GM18520 (cell line): ENCODE measurements around the gene CCDC74A.
"Not testable (repeated sequence)": the region's sequence is repeated elsewhere in the genome, so short reads cannot be mapped to it uniquely, and the experiment has no call there.

ENCODE experiments used
- ATAC-seq: cut with Tn5 transposase; IDR thresholded peaks from one replicate; pipeline ENCODE4 v1.9.1; 2021; ENCODE audit not compliant: unreplicated experiment

Gene CCDC74A

DNA sequence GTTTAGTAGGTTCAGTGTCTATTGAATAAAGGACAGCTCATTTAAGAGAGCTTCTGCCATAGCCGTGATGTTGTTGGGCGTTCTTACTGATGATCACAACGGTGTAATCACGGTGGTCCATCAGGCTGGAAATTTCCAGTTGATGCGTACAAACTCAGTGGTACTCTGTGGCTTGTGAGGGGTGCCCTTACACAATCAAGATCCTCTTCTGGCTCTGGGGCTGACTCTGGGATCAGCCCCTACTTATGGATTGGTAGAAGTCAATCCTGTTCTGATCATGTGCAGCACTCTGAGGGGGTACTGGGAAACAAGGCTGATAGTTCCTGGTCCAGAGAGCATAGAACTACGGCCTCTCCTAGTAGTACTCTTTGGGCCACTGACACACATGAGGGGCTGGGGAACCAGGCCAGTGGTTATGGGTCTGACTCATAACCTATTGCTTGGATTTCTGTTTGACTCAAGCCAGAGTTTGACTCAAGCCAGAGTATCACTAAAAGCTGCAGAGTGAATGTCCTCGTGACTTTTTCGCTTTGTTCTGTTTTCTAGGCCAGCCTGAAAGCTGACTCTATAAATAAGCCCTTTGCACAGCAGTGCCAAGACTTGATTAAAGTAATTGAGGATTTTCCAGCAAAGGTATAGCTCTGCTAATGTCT, 29.2 kb upstream of the CCDC74A start:
- peak; percentile 91 for ATAC-seq

DNA sequence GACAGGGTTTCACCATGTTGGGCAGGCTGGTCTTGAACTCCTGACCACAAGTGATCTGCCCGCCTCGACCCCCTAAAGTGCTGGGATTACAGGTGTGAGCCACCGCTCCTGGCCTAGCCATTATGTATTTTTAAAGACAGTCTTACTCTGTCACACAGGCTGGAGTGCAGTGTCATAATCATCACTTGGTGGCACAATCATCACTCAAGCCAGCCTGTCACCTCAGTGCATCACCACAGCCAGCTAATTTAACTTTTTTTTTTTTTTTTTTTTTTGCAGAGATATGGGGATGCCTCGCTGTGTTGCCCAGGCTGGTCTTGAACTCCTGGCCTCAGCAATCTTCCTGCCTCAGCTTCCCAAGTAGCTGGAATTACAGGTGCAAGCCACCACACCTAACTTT, 24.1 kb upstream of the CCDC74A start:
- ATAC-seq: not testable (repeated sequence)

DNA sequence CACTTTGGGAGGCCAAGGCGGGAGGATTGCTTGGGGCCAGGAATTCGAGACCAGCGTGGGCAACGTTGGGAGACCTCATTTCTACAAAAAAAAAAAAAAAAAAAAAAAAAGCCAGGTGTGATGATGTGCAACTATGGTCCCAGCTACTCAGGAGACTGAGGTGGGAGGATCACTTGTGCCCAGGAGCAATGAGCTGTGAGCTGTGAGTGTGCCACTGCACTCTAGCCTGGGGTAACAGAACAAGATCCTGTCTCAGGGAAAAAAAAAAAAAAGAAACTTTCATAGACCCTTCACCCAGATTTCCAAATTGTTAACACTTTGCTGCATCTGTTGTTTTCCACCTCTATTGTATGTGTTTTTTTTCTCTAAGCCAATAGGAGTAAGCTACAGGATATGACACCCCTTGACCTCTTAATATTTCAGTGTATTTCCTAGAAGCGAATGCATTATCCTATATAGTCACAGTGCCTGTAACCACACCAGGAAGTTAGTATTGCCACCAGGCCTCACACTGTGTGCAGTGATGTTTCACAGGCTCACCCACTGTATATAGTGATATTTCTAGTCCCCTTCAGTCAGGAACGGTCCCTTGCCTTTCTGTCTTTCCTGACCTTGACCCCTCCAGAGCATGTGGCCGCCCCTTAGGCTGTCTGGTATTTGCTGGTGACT, 23.5 kb upstream of the CCDC74A start:
- ATAC-seq: not testable (repeated sequence)

DNA sequence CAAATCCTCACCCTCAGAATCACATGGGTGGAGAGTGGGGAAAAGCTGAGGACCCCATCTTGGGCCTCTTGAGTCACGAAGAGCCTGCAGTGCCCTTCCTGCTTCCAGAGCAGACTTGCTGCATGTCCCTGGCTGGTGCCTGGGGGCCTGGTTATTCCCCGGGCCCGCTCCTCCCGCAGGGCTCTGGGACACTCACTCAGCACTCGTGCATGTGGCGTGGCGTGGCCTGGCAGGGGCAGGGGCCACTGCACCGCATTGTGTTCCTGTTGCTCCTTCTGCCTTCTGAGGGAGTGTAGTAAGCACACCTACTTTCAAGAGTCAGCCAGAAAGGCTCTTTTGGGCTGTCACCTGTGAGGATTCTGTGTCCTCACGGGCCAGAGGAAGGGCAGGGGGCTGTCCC, 18.1 kb upstream of the CCDC74A start:
- no peak for ATAC-seq

DNA sequence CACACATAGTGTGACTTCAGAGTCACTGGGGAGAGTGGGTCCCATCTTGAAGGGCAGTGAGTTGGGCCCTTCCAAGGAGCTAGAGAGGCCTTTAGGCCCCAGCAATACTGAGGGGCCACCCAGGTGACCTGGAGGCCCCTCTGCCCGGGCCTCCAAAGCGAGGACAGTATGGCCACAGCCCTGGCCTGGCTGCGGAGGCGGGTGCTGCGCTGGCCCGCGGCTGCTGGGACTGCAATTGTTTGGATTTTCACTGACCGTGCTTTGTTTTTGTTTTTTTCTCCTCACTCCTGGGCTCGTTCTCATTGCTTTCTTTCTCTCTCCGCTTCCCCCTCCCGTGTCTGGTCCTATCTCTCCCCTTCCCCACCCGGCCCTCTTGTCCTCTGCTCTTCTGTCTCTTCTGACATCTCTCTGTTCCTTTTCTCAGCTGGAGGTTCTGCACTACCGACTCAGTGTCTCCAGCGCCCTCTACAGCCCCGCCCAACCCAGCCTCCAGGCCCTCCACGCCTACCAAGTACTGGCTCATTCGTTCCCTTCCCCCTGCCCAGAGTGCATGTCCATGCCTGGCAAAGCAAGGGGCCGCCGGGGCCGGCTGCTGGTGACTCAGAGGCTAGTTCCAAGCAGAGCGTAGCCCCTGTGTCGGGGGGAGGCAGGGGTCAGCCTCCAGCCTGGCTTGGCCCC, 16.3 kb upstream of the CCDC74A start:
- not testable (repeated sequence) for ATAC-seq

DNA sequence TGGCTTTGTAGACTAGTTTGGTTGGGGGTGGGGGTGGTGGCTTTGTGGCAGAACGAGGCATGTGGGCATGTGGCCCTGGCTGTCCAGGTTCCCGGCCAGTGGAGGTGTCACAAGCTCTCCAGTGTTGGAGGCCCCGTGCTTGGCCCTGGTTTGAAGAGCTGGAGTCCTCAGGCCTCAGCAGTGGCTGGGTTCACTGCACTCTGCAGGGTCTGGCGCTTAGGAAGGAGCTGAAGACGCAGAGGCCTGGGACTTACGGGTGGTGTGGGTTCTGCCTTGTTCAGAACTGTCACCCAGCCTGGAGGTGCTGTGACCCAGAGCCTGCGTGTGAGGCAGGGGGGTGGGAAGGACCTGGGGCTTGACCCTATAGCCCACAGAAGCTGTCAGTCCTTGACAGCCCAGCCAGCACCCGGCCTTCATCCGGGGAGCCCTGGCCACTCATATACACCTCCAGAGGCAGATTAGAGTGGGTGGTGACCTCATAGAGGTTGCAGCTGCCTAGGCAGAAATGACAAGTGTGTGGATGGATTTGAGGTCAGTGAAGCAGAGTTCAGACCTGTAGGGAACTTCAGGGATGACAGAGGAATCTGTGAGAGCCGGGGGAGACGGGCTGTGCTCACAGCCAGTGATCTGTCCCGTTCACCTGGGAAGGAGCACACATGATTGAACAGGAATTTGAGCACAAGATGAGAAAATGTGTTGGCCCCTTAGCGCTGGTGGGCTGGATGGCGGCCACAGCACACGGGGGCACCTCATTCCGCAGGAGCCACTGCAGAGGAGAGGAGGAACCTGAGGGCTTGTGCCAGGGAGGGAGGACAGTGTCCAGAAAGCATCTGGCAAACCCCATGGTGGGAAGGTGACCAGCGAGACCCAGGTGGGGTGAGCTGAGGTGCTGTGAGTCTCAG, 15.5 kb upstream of the CCDC74A start:
- ATAC-seq: not testable (repeated sequence)

DNA sequence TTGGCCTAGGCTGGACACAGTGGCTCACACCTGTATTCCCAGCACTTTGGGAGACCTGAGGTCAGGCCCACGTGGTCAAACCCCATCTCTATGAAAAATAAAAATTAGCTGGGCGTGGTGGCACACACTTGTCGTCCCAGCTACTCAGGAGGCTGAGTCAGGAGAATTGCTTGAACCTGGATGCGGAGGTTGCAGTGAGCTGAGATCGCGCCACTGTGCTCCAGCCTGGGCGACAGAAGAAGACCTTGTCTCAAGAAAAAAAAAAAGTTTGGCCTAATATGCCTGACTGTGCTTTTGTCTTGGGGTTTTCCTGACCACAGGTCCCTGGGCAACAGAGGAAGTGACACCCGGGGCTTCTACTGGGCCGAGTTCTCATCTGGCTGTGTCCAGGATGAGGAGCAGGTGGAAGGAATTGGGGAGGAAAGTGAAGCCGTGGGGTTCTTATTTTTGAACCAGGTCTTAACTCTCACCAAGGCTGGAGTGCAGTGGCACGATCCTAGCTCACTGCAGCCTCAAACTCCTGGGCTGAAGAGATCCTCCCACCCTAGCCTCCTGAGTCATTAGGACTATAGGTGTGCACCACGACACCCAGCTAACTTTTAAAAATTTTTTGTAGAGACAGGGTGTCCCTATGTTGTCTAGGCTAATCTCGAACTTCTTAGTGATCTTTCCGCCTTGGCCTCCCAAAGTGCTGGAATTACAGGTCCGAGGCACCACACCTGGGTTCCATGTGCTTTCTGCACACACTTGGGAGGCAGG, 13.1 kb upstream of the CCDC74A start:
- peak; percentile 70 for ATAC-seq

DNA sequence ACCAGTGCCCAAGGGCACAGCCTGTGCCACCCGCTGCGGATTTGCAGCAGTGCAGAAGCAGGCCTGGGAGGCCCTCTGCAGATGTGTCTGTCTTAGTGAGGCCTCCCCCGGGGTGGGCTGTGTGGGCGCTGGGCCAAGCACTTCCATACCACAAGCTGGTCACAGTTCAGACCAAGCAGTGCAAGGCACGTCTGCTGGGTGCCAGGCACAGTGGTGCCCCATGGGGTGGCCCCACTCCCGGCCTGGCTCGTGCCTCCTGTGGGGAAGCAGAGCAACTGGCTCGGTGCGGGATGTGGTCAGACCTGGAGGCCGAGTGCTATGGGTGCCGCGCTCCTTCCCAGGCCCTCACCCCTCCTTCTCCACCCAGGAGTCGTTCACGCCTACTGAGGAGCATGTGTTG, 12.5 kb upstream of the CCDC74A start:
- not testable (repeated sequence) for ATAC-seq

DNA sequence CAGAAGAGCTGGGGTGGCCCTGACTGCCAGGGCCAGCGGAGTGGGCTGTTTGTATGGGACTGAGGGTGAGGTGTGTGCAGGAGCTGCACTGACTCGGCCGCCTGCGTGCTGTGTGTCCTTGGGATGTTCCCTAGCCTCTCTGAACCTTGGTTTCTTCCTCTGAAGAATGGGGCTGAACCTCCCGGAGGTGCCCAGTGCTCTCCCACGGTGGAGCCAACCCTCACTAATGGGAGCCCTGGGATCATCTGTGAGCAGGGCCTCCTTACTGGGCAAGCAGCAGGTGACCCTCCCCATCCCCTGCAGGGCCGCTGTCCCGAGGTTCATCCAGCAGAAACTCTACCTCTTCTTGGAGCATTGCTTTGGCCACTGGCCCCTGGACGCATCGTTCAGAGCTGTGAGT, 11.7 kb upstream of the CCDC74A start:
- no peak for ATAC-seq

DNA sequence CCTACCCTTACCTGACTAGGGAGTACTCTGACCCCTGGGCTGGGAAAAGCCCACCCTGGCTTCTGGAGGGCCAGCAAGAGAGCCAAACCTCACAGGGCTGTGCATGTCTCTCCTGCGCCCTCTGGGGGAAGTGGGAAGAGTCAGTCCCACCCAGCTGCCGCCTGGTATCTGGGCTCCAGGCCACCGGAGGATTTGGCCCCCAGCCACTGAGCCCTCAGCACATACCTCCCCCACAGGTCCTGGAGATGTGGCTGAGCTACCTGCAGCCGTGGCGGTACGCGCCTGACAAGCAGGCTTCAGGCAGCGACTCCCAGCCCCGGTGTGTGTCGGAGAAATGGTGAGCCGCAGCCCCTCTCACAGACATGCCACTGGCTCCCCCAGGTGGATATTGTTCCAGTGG, 11.1 kb upstream of the CCDC74A start:
- ATAC-seq: not testable (repeated sequence)

DNA sequence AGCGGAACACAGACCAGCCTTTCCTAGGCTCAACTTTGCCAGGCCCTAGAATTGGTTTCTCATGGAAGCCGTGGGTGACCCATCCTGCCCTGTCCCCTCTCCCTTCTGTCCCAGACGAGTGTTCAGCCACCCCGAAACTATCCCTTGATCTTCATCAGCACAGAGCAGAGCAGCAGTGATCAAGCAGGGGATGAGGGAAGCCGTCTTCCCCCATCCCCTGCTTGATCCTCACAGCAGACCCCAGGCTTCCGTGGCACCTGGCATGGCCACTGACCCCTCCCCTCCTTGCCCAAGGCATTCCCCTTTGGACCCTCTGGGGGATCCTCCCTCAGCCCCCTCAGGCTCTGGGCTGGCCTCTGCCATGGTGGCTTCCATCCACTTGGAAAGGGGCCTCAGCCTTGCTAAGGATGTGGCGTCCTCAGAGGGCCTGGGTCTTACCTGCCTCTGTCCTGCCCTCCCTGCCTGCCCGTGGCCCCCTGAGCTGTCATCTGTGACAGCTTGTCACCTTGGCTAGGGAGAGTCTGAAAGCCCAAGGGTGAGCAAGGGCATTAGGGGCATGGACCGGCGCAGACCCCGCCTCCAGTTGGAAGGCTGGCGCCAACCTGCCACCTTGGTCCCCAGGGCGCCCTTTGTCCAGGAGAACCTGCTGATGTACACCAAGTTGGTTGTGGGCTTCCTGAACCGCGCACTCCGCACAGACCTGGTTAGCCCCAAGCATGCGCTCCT, 10.4 kb upstream of the CCDC74A start:
- ATAC-seq: no peak

DNA sequence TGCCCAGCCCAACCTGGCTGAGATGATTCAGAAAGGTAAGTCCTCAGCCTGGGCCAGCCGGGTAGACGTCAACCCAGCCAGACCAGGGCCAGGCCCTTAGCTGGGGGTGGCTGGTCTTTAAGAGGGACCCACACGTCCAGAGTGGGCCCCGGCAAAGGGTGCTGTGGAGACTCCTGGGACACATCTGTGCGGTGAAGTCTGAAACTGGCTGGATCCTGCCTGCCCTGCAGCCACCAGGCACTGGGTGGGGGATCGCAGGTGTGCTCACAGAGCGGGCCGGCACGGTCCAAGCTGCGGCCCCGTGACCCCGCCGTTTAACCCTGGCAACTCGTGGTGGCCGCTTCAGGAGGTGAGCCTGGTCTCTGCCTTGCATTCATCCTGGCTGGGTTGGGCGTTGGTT, 9.8 kb upstream of the CCDC74A start:
- ATAC-seq: not testable (repeated sequence)

DNA sequence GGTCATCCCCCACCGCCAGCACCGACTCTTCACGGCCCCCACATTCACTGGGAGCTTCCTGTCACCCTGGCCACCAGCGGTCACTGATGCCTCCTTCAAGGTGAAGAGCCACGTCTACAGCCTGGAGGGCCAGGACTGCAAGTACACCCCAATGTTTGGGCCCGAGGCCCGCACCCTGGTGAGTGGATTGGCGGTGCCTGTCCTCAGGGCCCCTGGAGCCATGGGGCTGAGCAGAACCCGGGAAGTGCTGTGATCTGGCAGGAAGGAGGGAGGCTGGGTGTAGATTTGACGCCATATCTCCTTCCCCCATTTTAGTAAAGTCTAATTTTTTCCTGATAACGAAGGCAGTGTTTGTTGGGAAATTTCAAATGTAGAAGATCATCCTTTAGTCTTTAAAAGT, 9.2 kb upstream of the CCDC74A start:
- ATAC-seq: not testable (repeated sequence)

DNA sequence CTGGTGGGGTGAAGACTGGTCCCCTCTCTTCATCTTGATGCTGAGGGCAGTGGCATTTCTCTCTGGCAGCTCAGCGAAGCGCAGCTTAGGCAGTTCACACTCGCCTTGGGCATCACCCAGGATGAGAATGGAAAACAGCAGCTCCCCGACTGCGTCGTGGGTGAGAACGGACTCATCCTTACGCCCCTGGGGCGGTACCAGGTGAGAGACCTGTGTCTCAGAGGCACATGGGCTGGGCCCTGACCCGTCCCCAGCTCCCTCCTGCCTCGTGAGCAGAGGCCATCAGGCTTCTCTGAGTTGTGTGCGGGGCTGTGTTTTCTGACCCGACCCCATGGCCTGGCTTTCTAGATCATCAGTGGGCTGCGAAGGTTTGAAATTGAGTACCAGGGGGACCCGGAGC, 8.2 kb upstream of the CCDC74A start:
- ATAC-seq: no peak

DNA sequence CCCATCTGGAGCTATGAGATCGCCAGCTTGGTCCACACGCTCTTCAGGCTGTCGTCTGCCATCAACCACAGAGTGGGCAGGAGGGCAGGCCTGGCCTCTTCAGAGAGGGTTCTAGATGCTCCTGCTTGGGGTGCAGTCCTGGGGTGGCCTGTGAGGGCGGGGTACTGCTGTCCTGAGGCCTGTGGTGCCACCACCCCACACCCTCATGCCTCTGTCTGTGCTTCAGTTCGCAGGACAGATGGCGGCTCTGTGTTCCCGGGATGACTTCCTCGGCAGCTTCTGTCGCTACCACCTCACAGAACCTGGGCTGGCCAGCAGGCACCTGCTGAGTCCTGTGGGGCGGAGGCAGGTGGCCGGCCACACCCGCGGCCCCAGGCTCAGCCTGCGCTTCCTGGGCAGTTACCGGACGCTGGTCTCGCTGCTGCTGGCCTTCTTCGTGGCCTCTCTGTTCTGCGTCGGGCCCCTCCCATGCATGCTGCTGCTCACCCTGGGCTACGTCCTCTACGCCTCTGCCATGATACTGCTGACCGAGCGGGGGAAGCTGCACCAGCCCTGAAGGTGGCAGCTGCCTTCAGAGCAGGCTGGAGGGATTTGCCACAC, 7.7 kb upstream of the CCDC74A start:
- ATAC-seq: not testable (repeated sequence)

DNA sequence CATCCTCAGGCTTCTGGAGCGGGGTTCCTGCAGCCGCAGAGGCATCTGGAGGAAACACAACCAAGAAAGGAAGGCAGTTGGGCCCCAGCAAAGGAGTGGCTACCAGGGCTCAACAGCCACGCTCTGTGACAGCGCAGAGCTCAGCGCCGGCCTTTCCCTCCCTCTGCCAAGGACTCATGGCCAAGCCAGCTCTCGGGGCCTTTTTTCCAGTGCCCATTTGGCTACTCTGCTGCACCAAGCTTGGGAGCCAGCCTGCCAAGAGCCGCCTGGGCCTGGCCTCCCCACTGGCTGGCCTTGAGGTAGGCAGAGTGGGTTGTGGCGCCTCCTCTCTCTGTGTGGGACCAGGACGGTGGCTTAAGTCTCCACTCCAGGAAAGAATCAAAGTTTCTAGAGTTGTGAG, 7.2 kb upstream of the CCDC74A start:
- no peak for ATAC-seq

DNA sequence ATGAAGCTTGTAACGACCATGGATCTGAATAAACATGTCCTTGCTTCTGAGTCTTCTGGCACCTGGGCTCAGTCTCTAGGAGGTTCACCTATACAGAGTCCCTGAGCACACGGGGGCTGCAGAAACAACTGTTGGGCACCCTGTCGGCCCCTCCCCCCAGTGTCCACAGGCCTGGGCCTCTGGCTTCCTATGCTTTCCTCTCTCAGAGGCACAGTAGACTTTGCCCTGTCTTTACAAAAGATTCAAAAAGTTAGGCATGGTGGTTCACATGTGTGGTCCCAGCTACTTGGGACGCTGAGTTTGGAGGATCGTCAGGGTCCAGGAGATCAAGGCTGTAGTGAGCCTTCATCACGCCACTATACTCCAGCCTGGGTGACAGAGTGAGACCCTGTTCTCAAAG, 6.2 kb upstream of the CCDC74A start:
- ATAC-seq: not testable (repeated sequence)

DNA sequence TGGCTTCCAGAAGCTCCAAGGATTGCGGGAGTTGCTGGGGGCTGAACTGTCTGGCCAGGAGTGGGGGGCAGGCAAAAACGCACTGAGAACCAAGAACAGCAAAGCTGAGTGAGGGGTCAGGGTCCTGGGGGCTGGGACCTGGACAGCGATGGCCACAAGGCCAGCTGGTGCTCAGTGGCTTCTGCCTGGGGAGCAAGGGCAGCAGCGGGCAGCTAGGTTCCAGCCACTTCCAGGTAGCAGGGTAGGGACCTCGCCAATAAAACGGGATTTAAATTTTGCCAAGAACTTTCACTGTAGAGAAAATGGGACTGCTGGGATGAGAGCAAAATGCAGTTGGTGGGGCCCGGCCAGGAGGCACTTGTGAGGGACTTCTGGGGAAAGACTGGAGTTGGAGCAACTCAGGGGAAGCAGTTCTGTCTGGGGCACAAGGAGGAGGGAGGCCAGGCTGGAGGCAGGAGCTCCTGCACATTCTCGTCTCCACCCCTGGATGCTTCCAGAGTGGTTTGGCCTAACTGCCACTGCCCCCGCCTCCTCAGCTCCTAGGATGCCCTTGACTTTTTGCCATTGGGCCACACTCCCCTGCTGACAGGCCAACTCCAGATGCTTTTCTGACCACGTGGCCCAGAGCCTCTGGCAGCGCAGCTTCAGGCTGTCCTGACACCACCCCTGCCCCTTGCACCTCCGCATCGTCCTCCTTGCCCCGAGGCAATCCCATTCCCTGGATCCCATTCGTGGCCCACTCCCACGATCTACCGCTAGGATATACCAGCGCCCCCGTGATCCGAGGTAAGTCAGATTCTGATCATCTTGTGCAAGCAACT, 5.5 kb upstream of the CCDC74A start:
- no peak for ATAC-seq

DNA sequence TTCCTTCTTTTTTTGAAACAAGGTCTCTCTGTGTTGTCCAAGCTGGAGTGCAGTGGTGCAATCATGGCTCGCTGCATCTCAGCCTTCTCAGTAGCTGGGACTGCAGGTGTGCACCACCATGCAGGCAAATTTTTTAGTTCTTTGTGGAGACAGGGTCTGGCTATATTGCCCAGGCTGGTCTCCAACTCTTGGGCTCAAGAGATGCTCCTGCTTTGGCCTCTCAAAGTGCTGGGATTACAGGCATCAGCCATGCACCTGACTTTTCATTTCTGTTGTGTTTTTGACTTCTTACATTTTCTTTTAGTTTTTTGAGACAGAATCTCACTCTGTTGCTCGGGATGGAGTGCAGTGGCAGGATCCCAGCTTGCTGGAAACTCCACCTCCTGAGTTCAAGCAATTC, 2.4 kb upstream of the CCDC74A start:
- ATAC-seq: not testable (repeated sequence)
